Peyer's patch (tissue), 4 donors: ENCODE results near the gene CTF1. TPM values are rescaled to one million over a fixed set of nuclear protein-coding genes. Genes with fewer than 3 reads are reported as not detected.
A peak's percentile ranks its signal among the peaks of the same experiment; 100 is the strongest.

Source experiments
- DNase-seq, 3 donors: peaks; one replicate each; pipeline ENCODE4 v3.0.0-alpha.2; 2017 to 2019
- H3K27ac ChIP-seq, 4 donors: fragments of 200-600 bp; sonication (generic); one replicate each; pipeline ENCODE4 v1.5.1; 2016 to 2019
- H3K27me3 ChIP-seq, 2 donors: fragments of 200-600 bp; sonication (generic); one replicate each; pipeline ENCODE4 v1.5.1; 2019
- H3K36me3 ChIP-seq, 3 donors: fragments of 200-600 bp; sonication (generic); one replicate each; pipeline ENCODE4 v1.5.1; 2016 to 2019
- H3K4me1 ChIP-seq, 4 donors: fragments of 200-600 bp; sonication (generic); one replicate each; pipeline ENCODE4 v1.5.1; 2016 to 2019
- H3K4me3 ChIP-seq, 4 donors: fragments of 200-600 bp; sonication (generic); 1 replicate in 3 of 4; 2 replicates in 1 of 4; pipeline ENCODE4 v1.5.1; 2016 to 2019; ENCODE audit warnings: mild to moderate bottlenecking in 1 of 4
- H3K9me3 ChIP-seq, 4 donors: fragments of 200-600 bp; sonication (generic); one replicate each; pipeline ENCODE4 v1.5.1; 2016 to 2019; ENCODE audit warnings: mild to moderate bottlenecking in 1 of 4
- CTCF ChIP-seq, 6 experiments: fragments of 450-650 bp in 4 of 6; fragments of 200-600 bp in 2 of 6; sonication (generic) in 1 of 6; IDR thresholded peaks; one replicate each; pipeline ENCODE4 v1.5.1; 2017 to 2019; ENCODE audit warnings: antibody characterized with exemption in 6 of 6, mild to moderate bottlenecking in 3 of 6, moderate library complexity in 1 of 6
- POLR2A ChIP-seq, 2 donors: fragments of 450-650 bp; IDR thresholded peaks; one replicate each; pipeline ENCODE4 v1.5.1; 2017; ENCODE audit warnings: antibody characterized with exemption in 2 of 2, mild to moderate bottlenecking in 2 of 2, moderate library complexity in 2 of 2
- total RNA-seq, 4 donors: library from RNA; depleted of rRNA; stranded (reverse); fragments of >200 nt; gene quantifications; one replicate each; pipeline ENCODE4 v1.1.0, GENCODE V29; 2016

CTF1 gene
- total RNA-seq, 4 donors from 2014 or later, result 1.2 TPM; not detected in 3

- no peaks in the 10 kb centered on the region for H3K27me3 ChIP-seq
- H3K27ac ChIP-seq, result peak overlapping the region; percentile 20 to 81 (median 52)
- TF ChIP-seq POLR2A (IDR thresholded peaks at IDR 0.05) (no peak), CTCF (IDR thresholded peaks at IDR 0.05) (peak; percentile 75 to 94 (median 89))
- H3K9me3 ChIP-seq, result no peaks in the 10 kb centered on the region
- peaks cover 0 to 18% (median 6%) of the 10 kb centered on the region in 4 donors for H3K4me1 ChIP-seq
- H3K4me3 ChIP-seq, result peak overlapping the region in 1 of 4 donors; percentile 23
- DNase-seq, result peak; percentile 73 to 92 (median 87)
- H3K36me3 ChIP-seq, result peaks cover 0 to 22% (median 0%) of the 10 kb centered on the region in 3 donors
Observed at GRCh38 chr16:30941600-30942425, 45.4 kb downstream of the CTF1 start.

- Histone ChIP-seq H3K27ac (peak overlapping the region; percentile 20 to 81 (median 52)), H3K27me3 (no peaks in the 10 kb centered on the region), H3K4me3 (peak overlapping the region in 1 of 4 donors; percentile 23), H3K36me3 (peaks cover 0 to 22% (median 0%) of the 10 kb centered on the region in 3 donors), H3K4me1 (peaks cover 0 to 18% (median 6%) of the 10 kb centered on the region in 4 donors), H3K9me3 (no peaks in the 10 kb centered on the region)
- TF ChIP-seq POLR2A (IDR thresholded peaks at IDR 0.05), result no peak
- no peak for TF ChIP-seq CTCF (IDR thresholded peaks at IDR 0.05)
- DNase-seq, result no peak
Observed at GRCh38 chr16:30942426-30942806, 46.0 kb downstream of the CTF1 start.

- H3K27ac ChIP-seq, result no peak overlapping the region
- peaks cover 0 to 22% (median 0%) of the 10 kb centered on the region in 3 donors for H3K36me3 ChIP-seq
- no peaks in the 10 kb centered on the region for H3K27me3 ChIP-seq
- TF ChIP-seq POLR2A (IDR thresholded peaks at IDR 0.05), result no peak
- no peak for TF ChIP-seq CTCF (IDR thresholded peaks at IDR 0.05)
- no peak for DNase-seq
- no peaks in the 10 kb centered on the region for H3K9me3 ChIP-seq
- peaks cover 0 to 23% (median 6%) of the 10 kb centered on the region in 4 donors for H3K4me1 ChIP-seq
- no peak overlapping the region for H3K4me3 ChIP-seq
Observed at GRCh38 chr16:30944352-30944751, 47.9 kb downstream of the CTF1 start.

GRCh38 chr16:30946671-30947540 is 50.5 kb downstream of the CTF1 start:
- H3K4me1 ChIP-seq, result peaks cover 5 to 38% (median 9%) of the 10 kb centered on the region in 4 donors
- no peak for DNase-seq
- H3K36me3 ChIP-seq, result peaks cover 0 to 16% (median 0%) of the 10 kb centered on the region in 3 donors

More at GRCh38 chr16:30946671-30947540, 50.5 kb downstream of the CTF1 start:
- no peak overlapping the region for H3K4me3 ChIP-seq
- no peak overlapping the region for H3K27ac ChIP-seq
- no peak for TF ChIP-seq CTCF (IDR thresholded peaks at IDR 0.05)
- no peak for TF ChIP-seq POLR2A (IDR thresholded peaks at IDR 0.05)
- H3K27me3 ChIP-seq, result no peaks in the 10 kb centered on the region
- no peaks in the 10 kb centered on the region for H3K9me3 ChIP-seq
